ENCODE data around the gene SLC35B4. TPM values are rescaled to one million over a fixed set of nuclear protein-coding genes. Genes with fewer than 3 reads are reported as not detected.
A peak's percentile ranks its signal among the peaks of the same experiment; 100 is the strongest.
"Not testable (repeated sequence)": the region's sequence is repeated elsewhere in the genome, so short reads cannot be mapped to it uniquely, and the experiment has no call there.

The SLC35B4 gene
- total RNA-seq, 3 donors from 2014 or later: 21.7 to 24.9 (median 22.7) TPM

GRCh38 chr7:134318443-134318842 is 1.7 kb upstream of the SLC35B4 start:
- no peaks in the 10 kb centered on the region for H3K9me3 Mint-ChIP-seq
- H3K27me3 Mint-ChIP-seq (ENCODE audit: low read depth): peaks cover 9% of the 10 kb centered on the region
- DNase-seq: no peak
- peaks cover 14% of the 10 kb centered on the region for H3K4me1 Mint-ChIP-seq (ENCODE audit: low read depth)
- H3K4me3 Mint-ChIP-seq: no peak overlapping the region
- H3K36me3 Mint-ChIP-seq (ENCODE audit: insufficient read depth): no peaks in the 10 kb centered on the region
- no peak for ATAC-seq

GRCh38 chr7:134317434-134317833 is 704 bp upstream of the SLC35B4 start:
- Mint-ChIP-seq H3K4me1 (ENCODE audit: low read depth) (peaks cover 14% of the 10 kb centered on the region), H3K4me3 (peak overlapping the region; percentile 95), H3K36me3 (ENCODE audit: insufficient read depth) (no peaks in the 10 kb centered on the region), H3K9me3 (no peaks in the 10 kb centered on the region), H3K27me3 (ENCODE audit: low read depth) (peaks cover 7% of the 10 kb centered on the region)
- ATAC-seq (no peak), DNase-seq (no peak)

GRCh38 chr7:134315679-134316538 is 821 bp downstream of the SLC35B4 start:
- H3K4me3 Mint-ChIP-seq: peak overlapping the region; percentile 95
- ATAC-seq: no peak
- H3K27me3 Mint-ChIP-seq (ENCODE audit: low read depth): peaks cover 4% of the 10 kb centered on the region
- H3K4me1 Mint-ChIP-seq (ENCODE audit: low read depth): peaks cover 14% of the 10 kb centered on the region
- no peaks in the 10 kb centered on the region for H3K36me3 Mint-ChIP-seq (ENCODE audit: insufficient read depth)
- no peaks in the 10 kb centered on the region for H3K9me3 Mint-ChIP-seq
- DNase-seq: no peak

GRCh38 chr7:134313543-134313942 is 3.2 kb downstream of the SLC35B4 start:
- no peak for ATAC-seq
- DNase-seq: no peak
- H3K9me3 Mint-ChIP-seq: no peaks in the 10 kb centered on the region
- no peaks in the 10 kb centered on the region for H3K27me3 Mint-ChIP-seq (ENCODE audit: low read depth)
- H3K4me1 Mint-ChIP-seq (ENCODE audit: low read depth): peaks cover 14% of the 10 kb centered on the region
- peaks cover 5% of the 10 kb centered on the region for H3K36me3 Mint-ChIP-seq (ENCODE audit: insufficient read depth)
- no peak overlapping the region for H3K4me3 Mint-ChIP-seq

GRCh38 chr7:134312717-134313116 is 4.0 kb downstream of the SLC35B4 start:
- Mint-ChIP-seq H3K27me3 (ENCODE audit: low read depth) (no peaks in the 10 kb centered on the region), H3K4me1 (ENCODE audit: low read depth) (peaks cover 14% of the 10 kb centered on the region)

GRCh38 chr7:134311807-134312206 is 4.9 kb downstream of the SLC35B4 start:
- Mint-ChIP-seq H3K4me3 (no peak overlapping the region), H3K9me3 (no peaks in the 10 kb centered on the region), H3K4me1 (ENCODE audit: low read depth) (peaks cover 9% of the 10 kb centered on the region), H3K27me3 (ENCODE audit: low read depth) (no peaks in the 10 kb centered on the region), H3K36me3 (ENCODE audit: insufficient read depth) (peaks cover 10% of the 10 kb centered on the region)
- DNase-seq (no peak), ATAC-seq (no peak)

More at GRCh38 chr7:134312717-134313116, 4.0 kb downstream of the SLC35B4 start:
- no peak for ATAC-seq
- H3K4me3 Mint-ChIP-seq: no peak overlapping the region
- no peaks in the 10 kb centered on the region for H3K9me3 Mint-ChIP-seq
- peaks cover 10% of the 10 kb centered on the region for H3K36me3 Mint-ChIP-seq (ENCODE audit: insufficient read depth)
- no peak for DNase-seq

- H3K27me3 Mint-ChIP-seq (ENCODE audit: low read depth): no peaks in the 10 kb centered on the region
- no peak for ATAC-seq
- DNase-seq: no peak
- H3K36me3 Mint-ChIP-seq (ENCODE audit: insufficient read depth): peaks cover 25% of the 10 kb centered on the region
- H3K9me3 Mint-ChIP-seq: no peaks in the 10 kb centered on the region
- no peaks in the 10 kb centered on the region for H3K4me1 Mint-ChIP-seq (ENCODE audit: low read depth)
- H3K4me3 Mint-ChIP-seq: no peak overlapping the region
These were observed 8.2 kb downstream of the SLC35B4 start for GRCh38 chr7:134308548-134308947.

GRCh38 chr7:134307320-134307719 is 9.4 kb downstream of the SLC35B4 start:
- Mint-ChIP-seq H3K36me3 (ENCODE audit: insufficient read depth) (peaks cover 31% of the 10 kb centered on the region), H3K27me3 (ENCODE audit: low read depth) (no peaks in the 10 kb centered on the region), H3K4me1 (ENCODE audit: low read depth) (no peaks in the 10 kb centered on the region), H3K9me3 (no peaks in the 10 kb centered on the region), H3K4me3 (no peak overlapping the region)
- DNase-seq (no peak), ATAC-seq (no peak)

GRCh38 chr7:134302120-134302519 is 14.6 kb downstream of the SLC35B4 start:
- Mint-ChIP-seq H3K27me3 (ENCODE audit: low read depth) (no peaks in the 10 kb centered on the region), H3K4me1 (ENCODE audit: low read depth) (no peaks in the 10 kb centered on the region), H3K9me3 (no peaks in the 10 kb centered on the region), H3K4me3 (no peak overlapping the region), H3K36me3 (ENCODE audit: insufficient read depth) (peaks cover 46% of the 10 kb centered on the region)
- no peak for DNase-seq
- no peak for ATAC-seq

GRCh38 chr7:134301592-134301991 is 15.1 kb downstream of the SLC35B4 start:
- DNase-seq (no peak), ATAC-seq (no peak)
- Mint-ChIP-seq H3K4me3 (no peak overlapping the region), H3K36me3 (ENCODE audit: insufficient read depth) (peaks cover 46% of the 10 kb centered on the region), H3K9me3 (no peaks in the 10 kb centered on the region), H3K27me3 (ENCODE audit: low read depth) (no peaks in the 10 kb centered on the region), H3K4me1 (ENCODE audit: low read depth) (no peaks in the 10 kb centered on the region)

- no peaks in the 10 kb centered on the region for H3K9me3 Mint-ChIP-seq
- H3K36me3 Mint-ChIP-seq (ENCODE audit: insufficient read depth): peaks cover 50% of the 10 kb centered on the region
- H3K4me1 Mint-ChIP-seq (ENCODE audit: low read depth): no peaks in the 10 kb centered on the region
- no peak overlapping the region for H3K4me3 Mint-ChIP-seq
- H3K27me3 Mint-ChIP-seq (ENCODE audit: low read depth): no peaks in the 10 kb centered on the region
- DNase-seq: no peak
- no peak for ATAC-seq
These were observed 15.7 kb downstream of the SLC35B4 start for GRCh38 chr7:134300988-134301387.

- no peak overlapping the region for H3K4me3 Mint-ChIP-seq
- no peaks in the 10 kb centered on the region for H3K9me3 Mint-ChIP-seq
- DNase-seq (no peak), ATAC-seq (no peak)
- H3K36me3 Mint-ChIP-seq (ENCODE audit: insufficient read depth): peaks cover 52% of the 10 kb centered on the region
- no peaks in the 10 kb centered on the region for H3K4me1 Mint-ChIP-seq (ENCODE audit: low read depth)
- no peaks in the 10 kb centered on the region for H3K27me3 Mint-ChIP-seq (ENCODE audit: low read depth)
These were observed 17.6 kb downstream of the SLC35B4 start for GRCh38 chr7:134298902-134299683.

- H3K9me3 Mint-ChIP-seq: no peaks in the 10 kb centered on the region
- no peak for ATAC-seq
- peaks cover 47% of the 10 kb centered on the region for H3K36me3 Mint-ChIP-seq (ENCODE audit: insufficient read depth)
- H3K4me1 Mint-ChIP-seq (ENCODE audit: low read depth): no peaks in the 10 kb centered on the region
- no peak for DNase-seq
- no peak overlapping the region for H3K4me3 Mint-ChIP-seq
- no peaks in the 10 kb centered on the region for H3K27me3 Mint-ChIP-seq (ENCODE audit: low read depth)
These were observed 19.2 kb downstream of the SLC35B4 start for GRCh38 chr7:134297489-134297888.

- not testable (repeated sequence) for H3K9me3 Mint-ChIP-seq; H3K4me1 Mint-ChIP-seq (ENCODE audit: low read depth); H3K27me3 Mint-ChIP-seq (ENCODE audit: low read depth); H3K4me3 Mint-ChIP-seq; DNase-seq; ATAC-seq
- peaks cover 47% of the 10 kb centered on the region for H3K36me3 Mint-ChIP-seq (ENCODE audit: insufficient read depth)
These were observed 20.7 kb downstream of the SLC35B4 start for GRCh38 chr7:134295982-134296381.
